Muscle of arm (tissue), 12 donors: ENCODE results near the gene JAZF1. TPM values are rescaled to one million over a fixed set of nuclear protein-coding genes. Genes with fewer than 3 reads are reported as not detected.

ENCODE experiments used
- DNase-seq: peaks from one replicate; pipeline ENCODE4 v3.0.0-alpha.2; 2013
- polyA plus RNA-seq, 12 donors: library from polyadenylated mRNA; unstranded; fragments of 120-200 nt; gene quantifications; one replicate each; pipeline ENCODE4 v1.2.1, GENCODE V29; 2013; ENCODE audit not compliant: insufficient read length in 12 of 12

Gene JAZF1
- polyA plus RNA-seq, 12 donors: 21.4 to 36.4 (median 32.8) TPM; not detected in 1

- no peak for DNase-seq
Observed at GRCh38 chr7:27971171-27971812, 209.3 kb downstream of the JAZF1 start.

- DNase-seq: no peak
Observed at GRCh38 chr7:27970350-27970749, 210.2 kb downstream of the JAZF1 start.

- no peak for DNase-seq
Observed at GRCh38 chr7:27969346-27969745, 211.2 kb downstream of the JAZF1 start.

DNA sequence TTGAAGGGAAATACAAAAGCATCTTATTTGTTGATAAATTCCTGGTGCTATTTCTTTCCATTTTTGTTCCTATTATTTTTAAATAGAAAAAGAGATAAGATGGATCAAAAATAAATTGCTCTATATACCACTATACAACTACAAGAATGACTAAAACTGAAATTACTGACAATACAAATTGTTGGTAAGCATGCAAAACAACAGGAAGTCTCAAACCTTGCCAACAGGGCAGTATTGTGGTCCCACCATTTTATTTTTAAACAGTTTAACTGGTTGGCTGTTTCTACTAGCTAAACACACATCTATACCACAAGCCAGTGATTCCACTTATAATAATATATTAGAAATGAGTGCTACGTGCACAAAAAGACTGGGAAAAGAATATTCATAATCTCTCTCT lies 213.0 kb downstream of the JAZF1 start:
- DNase-seq: no peak

DNA sequence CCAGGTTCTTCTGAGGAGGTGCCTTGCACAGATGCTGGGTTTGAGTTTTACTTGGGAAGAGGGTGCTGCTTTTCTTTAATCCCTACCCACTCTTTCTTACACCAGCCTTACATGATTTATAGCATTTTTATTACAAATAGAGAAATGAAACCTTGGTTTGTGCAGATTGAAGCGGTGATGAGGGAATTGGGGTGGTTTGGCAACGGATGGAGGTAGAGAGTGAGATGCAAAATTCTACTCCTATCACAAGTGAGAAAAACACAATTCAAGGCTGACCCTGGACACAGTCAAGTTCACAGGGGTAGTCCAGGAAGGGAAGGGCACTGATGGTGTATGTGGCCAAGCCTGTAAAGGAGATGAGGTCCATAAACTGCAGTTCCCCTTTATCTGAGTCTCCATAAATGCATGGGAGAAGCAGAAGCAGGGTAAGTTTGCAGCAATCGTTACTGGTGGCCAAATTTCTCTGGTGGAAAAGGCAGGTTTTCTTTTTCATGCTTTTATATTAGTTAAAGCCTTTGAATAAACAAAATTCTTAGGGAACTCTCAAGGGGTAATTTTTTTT lies 214.3 kb downstream of the JAZF1 start:
- DNase-seq: no peak

DNA sequence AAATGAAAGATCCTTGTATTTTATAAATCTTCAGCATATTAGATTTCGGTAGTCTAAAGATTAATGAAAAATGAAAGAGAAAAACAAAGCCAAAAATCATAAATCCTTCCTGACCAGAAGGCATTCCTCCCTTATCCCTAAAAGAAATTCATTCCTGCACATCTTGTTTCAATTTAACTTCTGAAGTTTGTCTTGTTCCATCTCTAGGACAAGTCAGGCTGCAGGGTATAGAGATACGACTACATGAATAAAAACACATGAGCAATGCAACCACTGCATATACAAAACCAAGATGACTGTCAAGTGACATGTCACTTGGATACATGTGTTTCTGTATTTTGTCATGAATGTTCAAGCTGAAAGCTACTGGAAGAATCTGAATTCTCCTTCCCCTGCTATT lies 214.9 kb downstream of the JAZF1 start:
- DNase-seq: no peak

- no peak for DNase-seq
Observed at GRCh38 chr7:27964820-27965219, 215.8 kb downstream of the JAZF1 start.

GRCh38 chr7:27963056-27963455 lies 217.5 kb downstream of the JAZF1 start:
- no peak for DNase-seq

DNA sequence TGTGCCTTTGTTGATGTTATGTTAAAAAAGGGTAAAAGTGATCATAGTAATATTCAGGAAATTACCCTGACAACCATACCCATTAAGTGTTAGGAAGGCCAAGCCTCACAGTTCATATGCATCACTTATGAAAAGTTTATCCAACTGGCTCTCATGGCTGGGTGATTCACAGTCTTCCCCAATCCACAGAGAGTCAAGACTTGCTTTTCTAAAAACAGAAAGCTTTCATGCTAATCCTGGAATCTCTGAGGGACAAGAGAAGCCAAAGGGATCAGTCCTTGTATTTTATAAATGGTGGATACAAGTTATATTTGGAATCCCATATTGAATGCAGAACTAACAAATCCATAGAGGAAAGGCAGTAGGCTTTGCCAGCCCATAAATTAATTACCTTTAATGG lies 218.3 kb downstream of the JAZF1 start:
- DNase-seq: no peak

- no peak for DNase-seq
Observed at GRCh38 chr7:27961255-27961654, 219.3 kb downstream of the JAZF1 start.

GRCh38 chr7:27960415-27960814 lies 220.2 kb downstream of the JAZF1 start:
- no peak for DNase-seq

DNA sequence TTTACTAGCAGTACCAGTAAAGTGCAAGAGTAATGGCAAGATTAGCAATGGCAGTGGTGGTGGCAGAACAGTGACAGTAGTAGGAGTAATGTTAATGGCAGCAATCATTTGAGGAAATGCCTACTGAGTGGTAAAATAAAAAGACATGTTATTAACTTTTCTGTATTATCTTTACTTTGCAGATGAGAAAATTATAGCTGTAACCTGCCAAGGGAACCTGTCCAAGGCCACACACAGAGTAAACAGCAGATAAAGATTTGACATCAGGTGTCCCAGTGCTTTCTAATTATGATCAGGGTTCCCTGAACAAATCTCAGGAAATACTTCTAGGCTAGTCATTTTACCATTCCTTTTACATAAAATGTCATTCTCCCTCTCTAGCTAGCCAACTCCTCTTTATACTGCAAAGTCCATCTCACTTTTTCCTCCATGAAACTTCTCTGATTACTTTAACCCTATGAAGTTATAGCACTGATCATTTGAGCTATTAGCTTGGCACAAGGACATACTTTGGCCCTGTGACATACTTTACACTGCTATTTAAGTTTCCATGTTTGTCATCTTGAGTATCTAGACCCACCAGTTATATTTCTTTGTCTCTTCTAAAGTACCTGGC lies 221.6 kb downstream of the JAZF1 start:
- no peak for DNase-seq

DNA sequence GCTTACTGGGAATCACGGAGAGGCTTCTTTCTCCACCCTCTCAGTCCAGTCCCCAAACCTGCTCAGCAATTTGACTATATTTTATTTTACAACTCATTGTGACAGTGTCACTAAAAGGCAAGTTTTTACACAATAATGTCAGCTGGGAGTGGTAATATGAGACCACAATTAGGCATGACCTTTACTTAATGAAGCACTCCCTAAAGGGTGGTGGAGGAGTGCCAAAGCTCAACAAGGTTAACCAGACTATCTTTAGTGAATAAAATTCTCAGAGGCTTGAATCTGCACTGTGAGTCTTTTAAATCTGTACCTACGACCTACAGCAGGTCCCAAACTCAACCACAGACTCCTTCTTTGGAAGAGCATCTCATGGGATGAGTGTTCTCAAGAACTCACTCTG lies 225.0 kb downstream of the JAZF1 start:
- DNase-seq: no peak

DNA sequence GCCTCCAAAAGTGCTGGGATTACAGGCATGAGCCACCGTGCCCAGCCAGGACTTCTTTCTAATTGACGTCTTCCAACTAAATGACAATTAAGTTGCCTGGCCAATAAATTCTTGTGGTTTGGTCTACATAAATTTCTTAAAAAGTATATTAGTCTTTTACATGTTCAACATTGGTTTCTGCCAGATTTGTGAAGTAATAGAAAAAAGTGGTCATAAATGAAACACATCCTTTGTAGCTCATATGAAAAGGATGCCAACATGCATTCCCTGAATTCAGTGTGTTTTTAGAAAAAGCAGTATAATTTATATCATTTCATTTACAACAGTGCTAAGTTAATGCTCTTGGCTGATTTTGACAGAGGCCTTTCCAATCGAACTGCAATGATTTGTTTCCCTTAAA lies 225.6 kb downstream of the JAZF1 start:
- DNase-seq: no peak

GRCh38 chr7:27953777-27954176 lies 226.8 kb downstream of the JAZF1 start:
- no peak for DNase-seq

DNA sequence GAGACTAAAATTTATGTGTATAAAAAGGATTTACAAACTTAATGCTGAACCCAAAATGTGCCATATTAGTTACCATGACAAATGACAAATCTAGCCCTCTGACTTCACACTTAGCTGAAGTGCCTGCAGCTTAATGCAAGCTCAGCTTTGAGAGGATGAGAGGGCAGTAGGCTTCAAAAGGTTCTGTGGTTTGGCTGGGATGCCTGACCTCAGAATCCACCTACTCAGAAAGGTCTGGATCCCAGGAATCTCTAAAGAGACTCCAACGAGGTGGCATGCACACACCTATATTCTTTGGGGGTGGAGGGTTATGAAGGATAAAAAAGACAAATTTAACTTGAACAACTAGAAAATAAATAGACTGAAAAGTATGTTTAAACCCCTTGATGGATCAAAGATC lies 227.2 kb downstream of the JAZF1 start:
- DNase-seq: no peak

- no peak for DNase-seq
Observed at GRCh38 chr7:27952456-27953285, 227.9 kb downstream of the JAZF1 start.

GRCh38 chr7:27950123-27950522 lies 230.5 kb downstream of the JAZF1 start:
- no peak for DNase-seq

GRCh38 chr7:27948861-27949260 lies 231.7 kb downstream of the JAZF1 start:
- no peak for DNase-seq

DNA sequence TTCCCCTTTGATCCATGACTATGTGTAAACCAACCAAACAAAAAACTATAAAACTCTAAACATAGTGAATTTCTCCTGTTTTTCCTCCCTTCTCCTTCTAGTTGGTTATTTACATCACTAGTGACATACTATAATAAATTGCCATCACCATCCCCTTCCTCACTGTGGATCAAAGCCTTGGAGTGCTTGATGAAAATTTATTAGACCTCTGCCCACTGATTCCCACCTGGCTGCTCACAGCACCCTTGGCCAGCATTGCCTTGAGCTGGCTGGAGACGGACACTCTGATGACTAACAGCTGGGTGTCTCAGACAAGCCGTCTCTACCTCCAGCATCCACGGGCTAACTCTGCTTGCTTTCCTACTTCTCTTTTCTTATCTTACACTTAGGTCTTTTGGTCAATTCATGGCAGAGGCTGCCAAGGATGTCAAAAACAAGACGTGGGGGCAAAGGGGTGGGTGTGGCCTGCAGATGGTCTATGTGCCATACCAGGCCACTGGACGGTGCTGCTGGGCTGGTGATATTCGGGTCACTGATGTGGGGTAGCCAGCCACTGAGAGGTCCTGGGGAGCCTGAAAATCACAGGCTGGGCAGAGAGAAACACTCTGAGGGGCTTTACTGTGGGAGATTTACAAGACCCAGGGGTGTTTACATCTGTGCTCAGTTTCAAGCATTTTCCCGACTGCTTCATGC lies 232.9 kb downstream of the JAZF1 start:
- DNase-seq: no peak

GRCh38 chr7:27946351-27946750 lies 234.2 kb downstream of the JAZF1 start:
- no peak for DNase-seq
